ENCODE data around the gene B2M. TPM values are rescaled to one million over a fixed set of nuclear protein-coding genes. Genes with fewer than 3 reads are reported as not detected.

The B2M gene
- total RNA-seq, 1 experiment from 2014 or later = 81.0 TPM

GRCh38 chr15:44706946-44707636 is 4.2 kb upstream of the B2M start:
- H3K79me1 ChIP-seq (ENCODE audit: insufficient read depth, low read depth, low read length, poor library complexity, severe bottlenecking) = no peaks in the 10 kb centered on the region
- H3K18ac ChIP-seq (ENCODE audit: insufficient read length, low read depth, low read length) = no peak overlapping the region
- H4K91ac ChIP-seq (ENCODE audit: insufficient read length, low read depth, low read length) = no peak overlapping the region
- H2AFZ ChIP-seq (ENCODE audit: low read length) = no peak overlapping the region
- H3K4me2 ChIP-seq (ENCODE audit: insufficient read depth, insufficient read length, low read length) = no peak overlapping the region
- no peak overlapping the region for H3T11ph ChIP-seq (ENCODE audit: low read length)
- DNase-seq = no peak
- Mint-ChIP-seq H3K4me3 (no peak overlapping the region), H3K27ac (no peak overlapping the region), H3K36me3 (ENCODE audit: insufficient read depth in 1 of 3, low read depth in 3 of 3) (no peaks in the 10 kb centered on the region; a peak in 1 of 7 replicates), H3K9me3 (peaks cover 13 to 14% of the 10 kb centered on the region in 2 experiments), H3K27me3 (ENCODE audit: low read depth) (peaks cover 6% of the 10 kb centered on the region), H3K4me1 (peaks cover under 1 to 2% of the 10 kb centered on the region in 2 experiments; a peak in 2 of 4 replicates)
- WGBS (ENCODE audit: extremely low coverage, insufficient read length, low lambda C conversion rate) = no CpG with 5 or more reads among the region's 2 CpGs
- no peak overlapping the region for H3K23ac ChIP-seq (ENCODE audit: insufficient read length, low read depth, low read length)
- no peaks in the 10 kb centered on the region for H3K79me2 ChIP-seq (ENCODE audit: insufficient read depth, low read length)
- no peak overlapping the region for H4K5ac ChIP-seq (ENCODE audit: insufficient read length, low read depth, low read length)
- H2AK5ac ChIP-seq (ENCODE audit: insufficient read length, low read length) = no peak overlapping the region
- H3K23me2 ChIP-seq (ENCODE audit: insufficient read length, low read depth, low read length, poor library complexity, severe bottlenecking) = peaks cover 13% of the 10 kb centered on the region
- no peak overlapping the region for H3K56ac ChIP-seq (ENCODE audit: insufficient read length, low read depth, low read length)
- H3K4ac ChIP-seq (ENCODE audit: low read depth, low read length) = no peak overlapping the region
- no peak overlapping the region for H2BK120ac ChIP-seq (ENCODE audit: low read depth, low read length, poor library complexity, severe bottlenecking)
- no peak overlapping the region for H4K8ac ChIP-seq (replicated peaks; ENCODE audit: insufficient read length, low read depth, low read length)
- no peak overlapping the region for H2BK5ac ChIP-seq (ENCODE audit: insufficient read length, low read length)
- TF ChIP-seq CTCF (conservative IDR thresholded peaks at IDR 0.05) = no peak
- H3K4me1 ChIP-seq (ENCODE audit: insufficient read depth, low read length) = no peaks in the 10 kb centered on the region
- no peaks in the 10 kb centered on the region for H3K9me3 ChIP-seq (ENCODE audit: control insufficient read depth, low read depth, low read length)
- no peak overlapping the region for H3K14ac ChIP-seq (ENCODE audit: insufficient read depth, low read length)
- H3K9ac ChIP-seq (ENCODE audit: extremely low read depth, insufficient read length, low read length) = no peak overlapping the region
- H3K27me3 ChIP-seq (ENCODE audit: insufficient read depth, low read length) = no peaks in the 10 kb centered on the region; the same call in 1 of the 2 replicates
- H2BK20ac ChIP-seq (ENCODE audit: low read depth, low read length, poor library complexity, severe bottlenecking) = no peak overlapping the region
- H2BK15ac ChIP-seq (ENCODE audit: low read depth, low read length) = no peak overlapping the region
- H3K27ac ChIP-seq (ENCODE audit: insufficient read length, low read depth, low read length) = no peak overlapping the region
- H2BK12ac ChIP-seq (ENCODE audit: insufficient read length, low read depth, low read length) = no peak overlapping the region
- no peaks in the 10 kb centered on the region for H4K20me1 ChIP-seq (ENCODE audit: control insufficient read depth, insufficient read depth, insufficient read length)
